ENCODE data around the gene FHOD3.

FHOD3 gene

GRCh38 chr18:36340246-36340645, 42.7 kb downstream of the FHOD3 start:
- H3K9ac ChIP-seq (ENCODE audit: low read length), result no peak overlapping the region
- H3K4me3 ChIP-seq (ENCODE audit: low read length), result no peak overlapping the region
- no peak overlapping the region for H2AFZ ChIP-seq (ENCODE audit: low read length)
- H3K36me3 ChIP-seq (replicated peaks; ENCODE audit: insufficient read depth, low read length), result no peaks in the 10 kb centered on the region
- no peaks in the 10 kb centered on the region; the same call in 1 of the 2 replicates for H4K20me1 ChIP-seq (ENCODE audit: insufficient read depth, low read length)
- no peaks in the 10 kb centered on the region for H3K9me2 ChIP-seq (replicated peaks; ENCODE audit: insufficient read depth, low read length)
- no peaks in the 10 kb centered on the region for H3K79me2 ChIP-seq (ENCODE audit: low read length)
- TF ChIP-seq CTCF (IDR thresholded peaks at IDR 0.05; ENCODE audit: low read length) (no peak), EZH2phosphoT487 (IDR thresholded peaks at IDR 0.05; ENCODE audit: low read length) (no peak), EZH2 (optimal IDR thresholded peaks at IDR 0.05; ENCODE audit: low read depth, low read length) (no peak)
- H3K4me2 ChIP-seq (ENCODE audit: low read depth, low read length), result no peak overlapping the region
- no peak for DNase-seq
- H3K27ac ChIP-seq (ENCODE audit: low read length), result no peak overlapping the region
- no peaks in the 10 kb centered on the region for H3K27me3 ChIP-seq (replicated peaks; ENCODE audit: insufficient read depth, low read length)
- H3F3A ChIP-seq (ENCODE audit: insufficient read depth, low read length), result no peaks in the 10 kb centered on the region
- H3K4me1 ChIP-seq (ENCODE audit: low read length), result no peaks in the 10 kb centered on the region
- H3K9me3 ChIP-seq (replicated peaks; ENCODE audit: insufficient read depth, low read length), result no peaks in the 10 kb centered on the region

GRCh38 chr18:36341944-36342343, 44.4 kb downstream of the FHOD3 start:
- Histone ChIP-seq H3K79me2 (ENCODE audit: low read length) (no peaks in the 10 kb centered on the region), H3K27me3 (replicated peaks; ENCODE audit: insufficient read depth, low read length) (no peaks in the 10 kb centered on the region)

GRCh38 chr18:36348331-36348730, 50.8 kb downstream of the FHOD3 start:
- no peak for DNase-seq
- H3K9me3 ChIP-seq (replicated peaks; ENCODE audit: insufficient read depth, low read length), result no peaks in the 10 kb centered on the region
- TF ChIP-seq EZH2 (optimal IDR thresholded peaks at IDR 0.05; ENCODE audit: low read depth, low read length) (no peak), EZH2phosphoT487 (IDR thresholded peaks at IDR 0.05; ENCODE audit: low read length) (no peak), CTCF (IDR thresholded peaks at IDR 0.05; ENCODE audit: low read length) (no peak)
- no peaks in the 10 kb centered on the region for H3K79me2 ChIP-seq (ENCODE audit: low read length)
- H4K20me1 ChIP-seq (ENCODE audit: insufficient read depth, low read length), result no peaks in the 10 kb centered on the region
- H3K27me3 ChIP-seq (replicated peaks; ENCODE audit: insufficient read depth, low read length), result no peaks in the 10 kb centered on the region
- H3K9me2 ChIP-seq (replicated peaks; ENCODE audit: insufficient read depth, low read length), result no peaks in the 10 kb centered on the region
- H3F3A ChIP-seq (ENCODE audit: insufficient read depth, low read length), result no peaks in the 10 kb centered on the region
- no peak overlapping the region for H3K4me3 ChIP-seq (ENCODE audit: low read length)
- no peaks in the 10 kb centered on the region for H3K36me3 ChIP-seq (replicated peaks; ENCODE audit: insufficient read depth, low read length)
- no peak overlapping the region for H3K4me2 ChIP-seq (ENCODE audit: low read depth, low read length)
- H3K9ac ChIP-seq (ENCODE audit: low read length), result no peak overlapping the region
- no peak overlapping the region for H3K27ac ChIP-seq (ENCODE audit: low read length)
- H3K4me1 ChIP-seq (ENCODE audit: low read length), result no peaks in the 10 kb centered on the region
- no peak overlapping the region for H2AFZ ChIP-seq (ENCODE audit: low read length)

More at GRCh38 chr18:36341944-36342343, 44.4 kb downstream of the FHOD3 start:
- no peak overlapping the region for H3K27ac ChIP-seq (ENCODE audit: low read length)
- no peaks in the 10 kb centered on the region for H3K4me1 ChIP-seq (ENCODE audit: low read length)
- no peak overlapping the region for H3K9ac ChIP-seq (ENCODE audit: low read length)
- H4K20me1 ChIP-seq (ENCODE audit: insufficient read depth, low read length), result no peaks in the 10 kb centered on the region; the same call in 1 of the 2 replicates
- H3K4me3 ChIP-seq (ENCODE audit: low read length), result no peak overlapping the region
- no peak for DNase-seq
- TF ChIP-seq EZH2 (optimal IDR thresholded peaks at IDR 0.05; ENCODE audit: low read depth, low read length) (no peak), EZH2phosphoT487 (IDR thresholded peaks at IDR 0.05; ENCODE audit: low read length) (no peak), CTCF (IDR thresholded peaks at IDR 0.05; ENCODE audit: low read length) (no peak)
- no peak overlapping the region for H3K4me2 ChIP-seq (ENCODE audit: low read depth, low read length)
- H2AFZ ChIP-seq (ENCODE audit: low read length), result no peak overlapping the region
- no peaks in the 10 kb centered on the region for H3F3A ChIP-seq (ENCODE audit: insufficient read depth, low read length)
- no peaks in the 10 kb centered on the region for H3K9me2 ChIP-seq (replicated peaks; ENCODE audit: insufficient read depth, low read length)
- H3K36me3 ChIP-seq (replicated peaks; ENCODE audit: insufficient read depth, low read length), result no peaks in the 10 kb centered on the region
- no peaks in the 10 kb centered on the region for H3K9me3 ChIP-seq (replicated peaks; ENCODE audit: insufficient read depth, low read length)

Measured in MM.1S (cell line).